COLO668 (cell line): ENCODE results near the gene METRN.

Source experiments
- DNase-seq: peaks from one replicate; lab custom pipeline; 2025; ENCODE audit not compliant: unreplicated experiment; lab: John Stamatoyannopoulos, UW

METRN gene

GRCh38 chr16:708959-709358 lies 6.0 kb upstream of the METRN start:
- DNase-seq = no peak

DNA sequence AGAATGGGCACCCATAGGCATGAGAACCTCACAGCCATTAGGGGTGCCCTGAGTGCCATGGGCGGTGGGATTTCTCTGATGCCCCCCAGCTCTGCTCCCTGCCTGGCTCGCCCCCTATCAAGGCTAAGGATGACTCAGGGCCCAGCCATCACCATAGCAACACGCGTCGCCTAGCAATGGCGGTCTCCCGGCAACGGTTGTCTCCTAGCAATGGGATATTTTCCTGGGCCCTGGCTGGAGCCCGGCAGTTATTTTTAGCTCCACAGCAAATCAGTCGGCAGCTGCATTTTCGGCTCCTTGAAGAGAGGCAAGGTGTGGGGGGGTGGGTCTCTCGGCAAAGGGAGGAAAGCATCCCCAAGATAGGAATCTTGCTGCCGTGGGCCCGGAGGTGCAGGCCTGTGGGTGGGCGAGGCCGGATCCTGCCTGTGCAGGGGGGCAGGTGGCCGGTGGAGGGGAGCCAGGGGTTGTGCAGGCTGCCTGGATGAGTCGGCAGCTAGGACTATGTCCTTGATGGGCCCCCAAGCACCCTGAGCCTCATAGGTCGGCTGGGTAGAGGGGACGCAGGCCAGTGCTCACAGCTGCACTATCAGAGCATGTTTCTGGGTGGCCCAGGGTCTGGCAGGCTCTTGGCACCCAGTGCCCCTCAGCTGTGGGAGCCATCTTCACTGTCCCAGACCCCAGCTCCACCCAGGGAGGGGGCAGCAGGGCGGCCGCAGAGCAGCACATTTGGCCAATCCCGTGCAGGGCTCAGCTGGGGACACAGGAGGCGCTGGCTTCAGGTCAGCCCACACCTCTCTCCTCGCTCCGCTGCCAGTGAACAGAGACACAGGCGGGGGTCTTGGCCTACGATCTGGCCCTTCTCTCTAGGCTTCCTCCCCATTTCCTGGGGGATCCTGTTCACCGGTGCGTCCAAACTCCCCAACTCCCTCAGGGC lies 5.1 kb upstream of the METRN start:
- DNase-seq = peak; percentile 95

- DNase-seq = peak; percentile 72
Measured at GRCh38 chr16:710500-711075, 4.3 kb upstream of the METRN start.

- no peak for DNase-seq
Measured at GRCh38 chr16:711084-711483, 3.8 kb upstream of the METRN start.

- peak; percentile 83 for DNase-seq
Measured at GRCh38 chr16:711548-712320, 3.2 kb upstream of the METRN start.

- peak; percentile 69 for DNase-seq
Measured at GRCh38 chr16:712740-713250, 2.1 kb upstream of the METRN start.

DNA sequence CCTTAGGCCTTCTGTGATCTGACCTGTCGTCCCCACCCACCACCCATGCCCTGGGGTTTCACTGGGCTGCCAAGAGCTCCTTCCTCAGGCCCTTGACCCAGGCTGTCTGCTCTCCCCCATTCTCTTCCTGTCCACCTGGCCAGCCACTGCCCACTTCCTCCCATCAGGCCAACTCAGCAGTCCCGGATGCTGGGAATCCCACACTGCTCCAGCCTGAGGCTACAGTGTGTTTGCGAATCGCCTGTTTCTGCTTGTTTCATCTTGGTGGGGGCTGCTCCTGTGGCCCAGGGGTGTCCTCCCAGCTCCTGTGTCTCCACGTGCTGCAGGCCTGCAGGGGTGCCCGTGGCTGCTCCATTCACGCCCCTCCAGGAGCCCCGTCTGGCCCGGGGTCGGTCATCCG lies 839 bp upstream of the METRN start:
- no peak for DNase-seq

DNA sequence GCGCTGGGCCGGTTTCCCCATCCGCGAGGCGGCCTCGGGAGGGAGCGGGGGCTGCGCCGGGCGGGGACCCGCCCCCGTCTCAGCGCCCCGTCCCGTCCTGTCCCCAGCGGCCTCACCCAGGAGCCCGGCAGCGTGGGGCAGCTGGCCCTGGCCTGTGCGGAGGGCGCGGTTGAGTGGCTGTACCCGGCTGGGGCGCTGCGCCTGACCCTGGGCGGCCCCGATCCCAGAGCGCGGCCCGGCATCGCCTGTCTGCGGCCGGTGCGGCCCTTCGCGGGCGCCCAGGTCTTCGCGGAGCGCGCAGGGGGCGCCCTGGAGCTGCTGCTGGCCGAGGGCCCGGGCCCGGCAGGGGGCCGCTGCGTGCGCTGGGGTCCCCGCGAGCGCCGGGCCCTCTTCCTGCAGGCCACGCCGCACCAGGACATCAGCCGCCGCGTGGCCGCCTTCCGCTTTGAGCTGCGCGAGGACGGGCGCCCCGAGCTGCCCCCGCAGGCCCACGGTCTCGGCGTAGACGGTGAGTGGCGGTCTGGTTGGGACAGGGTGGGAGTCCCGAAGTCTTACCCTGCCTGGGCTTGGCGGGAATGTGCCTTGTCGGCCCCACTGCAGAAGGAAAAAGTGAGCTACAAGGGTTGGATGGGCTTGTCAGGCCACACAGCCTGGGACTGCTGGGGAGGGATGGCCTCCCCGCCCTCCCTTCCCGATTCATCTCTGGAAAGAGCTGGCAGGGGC lies 720 bp downstream of the METRN start:
- DNase-seq = peak; percentile 71

- DNase-seq = peak; percentile 70
Measured at GRCh38 chr16:716200-716568, 1.3 kb downstream of the METRN start.

GRCh38 chr16:716768-717325 lies 1.9 kb downstream of the METRN start:
- no peak for DNase-seq

DNA sequence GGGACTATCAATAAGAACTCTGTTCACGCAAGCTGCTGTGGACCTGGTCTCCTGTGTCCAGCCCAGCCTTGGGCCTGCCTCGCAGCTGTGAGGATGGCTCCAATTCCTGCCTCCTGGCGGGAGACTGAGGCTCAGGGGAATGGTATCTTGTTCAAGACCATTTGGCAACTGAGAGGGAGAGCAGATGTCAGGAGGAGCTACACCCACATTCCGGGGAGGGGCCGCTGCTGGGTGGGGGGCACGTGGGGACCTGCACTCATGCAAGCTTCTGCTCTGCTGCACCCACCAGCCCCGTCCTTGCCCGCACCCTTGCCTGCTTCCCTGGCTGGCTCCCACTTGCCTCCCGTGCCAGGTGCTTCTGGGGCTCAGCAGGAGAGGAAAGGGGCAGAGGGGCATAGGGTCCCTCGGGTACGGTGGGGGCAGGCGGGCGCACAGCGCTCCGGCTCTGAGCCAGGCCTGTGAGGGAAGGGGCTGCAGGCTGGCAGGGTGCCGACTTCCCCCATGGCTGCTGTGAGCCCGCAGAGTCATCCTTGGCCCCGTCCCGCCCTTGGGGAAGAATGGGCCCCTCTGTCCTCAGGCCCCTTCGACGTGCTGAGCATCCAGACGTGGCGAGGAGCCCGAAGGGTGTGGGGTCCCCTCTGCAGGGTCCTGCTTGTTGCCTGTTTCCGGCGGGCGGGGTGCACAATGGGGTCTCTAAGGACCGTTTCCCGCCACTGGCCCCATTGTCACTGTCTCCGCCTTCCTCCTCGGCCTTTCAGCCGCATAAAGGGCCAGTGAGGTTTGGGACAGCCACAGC lies 2.7 kb downstream of the METRN start:
- DNase-seq = no peak

- DNase-seq = no peak
Measured at GRCh38 chr16:718389-718788, 3.5 kb downstream of the METRN start.

GRCh38 chr16:718922-719321 lies 4.0 kb downstream of the METRN start:
- no peak for DNase-seq

GRCh38 chr16:719815-720446 lies 5.0 kb downstream of the METRN start:
- peak; percentile 52 for DNase-seq

- DNase-seq = peak; percentile 72
Measured at GRCh38 chr16:720447-720989, 5.6 kb downstream of the METRN start.

- DNase-seq = peak; percentile 97
Measured at GRCh38 chr16:720990-721764, 6.3 kb downstream of the METRN start, which contains the start of gene ANTKMT. Gene ANTKMT, plus strand, starts transcription at chr16:721146. Its CDS starts 129 bp downstream, at chr16:721275.

GRCh38 chr16:721765-722540 lies 7.0 kb downstream of the METRN start:
- DNase-seq = no peak
